ENCODE results near the gene ZDHHC9. TPM values are rescaled to one million over a fixed set of nuclear protein-coding genes. Genes with fewer than 3 reads are reported as not detected.

ZDHHC9 gene
- total RNA-seq, 1 experiment from 2014 or later, result 17.1 TPM

- no peak overlapping the region for H3K4me3 ChIP-seq (ENCODE audit: low read depth, low read length, poor library complexity, severe bottlenecking)
- TF ChIP-seq CTCF (conservative IDR thresholded peaks at IDR 0.05; ENCODE audit: low read depth, low read length) (no peak), EZH2 (IDR thresholded peaks at IDR 0.05; ENCODE audit: borderline replicate concordance, low read depth, low read length, poor library complexity, severe bottlenecking) (no peak)
- no peaks in the 10 kb centered on the region for H3K4me1 ChIP-seq (ENCODE audit: insufficient read depth, low read length, poor library complexity, severe bottlenecking)
- H3K27ac ChIP-seq (ENCODE audit: low read depth, low read length, poor library complexity, severe bottlenecking), result no peak overlapping the region
- CTCF ChIA-PET, result no interaction called here
- H3K27me3 ChIP-seq (replicated peaks; ENCODE audit: insufficient read depth, low read depth, low read length, poor library complexity), result no peaks in the 10 kb centered on the region
- H3K36me3 ChIP-seq (ENCODE audit: insufficient read depth, low read length, poor library complexity, severe bottlenecking), result no peaks in the 10 kb centered on the region
- intact Hi-C loops (cut with micrococcal nuclease; ENCODE audit: unreplicated experiment), result no loop called here
- no peaks in the 10 kb centered on the region for H3K9me3 ChIP-seq (ENCODE audit: low read depth, low read length, poor library complexity, severe bottlenecking)
- no peak for DNase-seq (ENCODE audit: low spot score)
- no TSS peak for BruUV-seq (replicated peaks)
- POLR2A ChIA-PET (ENCODE audit: low non-redundant PET), result no interaction called here
Observed at GRCh38 chrX:129777218-129778030, 66.3 kb downstream of the ZDHHC9 start.

DNA sequence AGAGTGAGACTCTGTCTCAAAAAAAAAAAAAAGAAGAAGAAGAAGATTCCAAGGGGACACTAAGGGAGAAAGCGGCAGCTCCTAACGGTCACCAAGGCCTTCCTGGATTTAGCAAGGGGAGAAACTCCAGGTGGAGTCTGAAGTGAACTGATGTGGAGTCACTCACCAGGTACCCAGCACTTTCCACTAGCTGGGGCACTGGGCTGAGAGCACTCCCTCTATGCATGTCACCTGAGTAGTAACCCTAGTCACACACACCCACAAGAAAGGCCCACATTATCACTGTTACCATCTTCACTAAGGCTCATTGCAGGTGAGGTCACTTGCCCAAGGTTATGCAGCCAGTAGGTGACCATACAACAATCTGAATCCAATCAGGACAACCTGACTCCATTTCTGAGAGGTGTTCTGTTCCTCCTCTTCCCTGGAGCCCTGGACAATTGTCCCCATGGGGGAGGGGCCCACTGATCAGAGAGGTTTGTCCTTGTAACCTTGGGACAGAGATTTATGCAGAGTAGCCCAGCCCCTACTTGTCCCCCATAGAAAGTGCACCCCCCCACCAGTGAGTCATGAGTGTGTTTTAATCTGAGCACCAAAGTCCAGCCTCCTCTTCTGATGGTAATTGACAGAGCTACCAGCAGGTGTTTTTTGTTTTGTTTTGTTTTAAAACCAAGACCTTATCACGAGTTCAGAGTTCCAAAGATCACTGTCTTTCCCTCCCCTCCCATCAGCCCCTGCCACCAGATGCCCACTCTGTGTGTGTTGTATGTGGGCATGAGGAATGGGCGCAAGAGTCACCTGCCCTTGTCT, 69.8 kb downstream of the ZDHHC9 start:
- H3K36me3 ChIP-seq (ENCODE audit: insufficient read depth, low read length, poor library complexity, severe bottlenecking), result no peaks in the 10 kb centered on the region
- ChIA-PET POLR2A (ENCODE audit: low non-redundant PET) (no interaction called here), CTCF (no interaction called here)
- no peak overlapping the region for H3K4me3 ChIP-seq (ENCODE audit: low read depth, low read length, poor library complexity, severe bottlenecking)
- no TSS peak for BruUV-seq (replicated peaks)
- H3K27me3 ChIP-seq (replicated peaks; ENCODE audit: insufficient read depth, low read depth, low read length, poor library complexity), result no peaks in the 10 kb centered on the region
- no peaks in the 10 kb centered on the region for H3K4me1 ChIP-seq (ENCODE audit: insufficient read depth, low read length, poor library complexity, severe bottlenecking)
- H3K9me3 ChIP-seq (ENCODE audit: low read depth, low read length, poor library complexity, severe bottlenecking), result no peaks in the 10 kb centered on the region
- no peak for TF ChIP-seq EZH2 (IDR thresholded peaks at IDR 0.05; ENCODE audit: borderline replicate concordance, low read depth, low read length, poor library complexity, severe bottlenecking)
- TF ChIP-seq CTCF (conservative IDR thresholded peaks at IDR 0.05; ENCODE audit: low read depth, low read length), result no peak
- intact Hi-C loops (cut with micrococcal nuclease; ENCODE audit: unreplicated experiment), result no loop called here
- H3K27ac ChIP-seq (ENCODE audit: low read depth, low read length, poor library complexity, severe bottlenecking), result no peak overlapping the region
- DNase-seq (ENCODE audit: low spot score), result no peak

- TF ChIP-seq CTCF (conservative IDR thresholded peaks at IDR 0.05; ENCODE audit: low read depth, low read length) (no peak), EZH2 (IDR thresholded peaks at IDR 0.05; ENCODE audit: borderline replicate concordance, low read depth, low read length, poor library complexity, severe bottlenecking) (no peak)
- Histone ChIP-seq H3K4me3 (ENCODE audit: low read depth, low read length, poor library complexity, severe bottlenecking) (no peak overlapping the region), H3K9me3 (ENCODE audit: low read depth, low read length, poor library complexity, severe bottlenecking) (no peaks in the 10 kb centered on the region), H3K27me3 (replicated peaks; ENCODE audit: insufficient read depth, low read depth, low read length, poor library complexity) (no peaks in the 10 kb centered on the region), H3K36me3 (ENCODE audit: insufficient read depth, low read length, poor library complexity, severe bottlenecking) (no peaks in the 10 kb centered on the region), H3K27ac (ENCODE audit: low read depth, low read length, poor library complexity, severe bottlenecking) (no peak overlapping the region), H3K4me1 (ENCODE audit: insufficient read depth, low read length, poor library complexity, severe bottlenecking) (no peaks in the 10 kb centered on the region)
- DNase-seq (ENCODE audit: low spot score), result no peak
- intact Hi-C loops (cut with micrococcal nuclease; ENCODE audit: unreplicated experiment), result no loop called here
- no TSS peak for BruUV-seq (replicated peaks)
- POLR2A ChIA-PET (ENCODE audit: low non-redundant PET), result no interaction called here
- CTCF ChIA-PET, result no interaction called here
Observed at GRCh38 chrX:129772796-129773431, 70.8 kb downstream of the ZDHHC9 start.
